Naive B cell (primary cell): ENCODE data around the gene CRY2. TPM values are rescaled to one million over a fixed set of nuclear protein-coding genes. Genes with fewer than 3 reads are reported as not detected.

Source experiments
- ATAC-seq, 2 donors: fragments of 150-1000 bp; cut with Tn5 transposase; 2 replicates each; pipeline ENCODE4 v1.10.0; 2021; ENCODE audit warnings: low read depth in 2 of 2, mild to moderate bottlenecking in 2 of 2, moderate library complexity in 2 of 2
- DNase-seq: peaks from one replicate; pipeline ENCODE4 v3.0.0; 2022
- H3K27ac Mint-ChIP-seq, 6 donors: one replicate each; pipeline ENCODE4 v1.8.0; 2020 to 2022; ENCODE audit warnings: mild to moderate bottlenecking in 6 of 6, mixed read lengths in 6 of 6, moderate library complexity in 5 of 6, inconsistent platforms in 2 of 6
- H3K27me3 Mint-ChIP-seq, 3 donors: one replicate each; pipeline ENCODE4 v1.8.0; 2021 to 2022; ENCODE audit warnings: mixed read lengths in 3 of 3, mild to moderate bottlenecking in 1 of 3
- H3K36me3 Mint-ChIP-seq, 2 donors: one replicate each; pipeline ENCODE4 v1.8.0; 2020 to 2022; ENCODE audit warnings: mixed read lengths in 2 of 2, inconsistent platforms in 1 of 2, mild to moderate bottlenecking in 1 of 2
- H3K4me1 Mint-ChIP-seq, 3 donors: one replicate each; pipeline ENCODE4 v1.8.0; 2020 to 2022; ENCODE audit warnings: mixed read lengths in 3 of 3, inconsistent platforms in 1 of 3, mild to moderate bottlenecking in 1 of 3, moderate library complexity in 1 of 3
- H3K4me3 Mint-ChIP-seq, 8 donors: one replicate each; pipeline ENCODE4 v1.8.0; 2020 to 2022; ENCODE audit warnings: mild to moderate bottlenecking in 8 of 8, mixed read lengths in 8 of 8, moderate library complexity in 8 of 8, inconsistent platforms in 2 of 8
- H3K9me3 Mint-ChIP-seq, 7 donors: one replicate each; pipeline ENCODE4 v1.8.0; 2020 to 2022; ENCODE audit warnings: mixed read lengths in 7 of 7, mild to moderate bottlenecking in 5 of 7, inconsistent platforms in 2 of 7, moderate library complexity in 1 of 7
- polyA plus RNA-seq, 6 donors: library from polyadenylated mRNA; unstranded; fragments of 300-500 nt; fragmentation: Illumina TruSeq; gene quantifications; one replicate each; pipeline ENCODE4 v1.2.3, GENCODE V29; 2021; ENCODE audit warnings: low read depth in 6 of 6

CRY2 gene
- polyA plus RNA-seq, 6 donors from 2014 or later: 10.0 to 34.2 (median 26.7) TPM

- no peaks in the 10 kb centered on the region for H3K27me3 Mint-ChIP-seq
- no peak for DNase-seq
- peaks cover 17 to 46% of the 10 kb centered on the region in 2 donors for H3K36me3 Mint-ChIP-seq
- peak overlapping the region in 2 of 6 donors; percentile 21 to 88 for H3K27ac Mint-ChIP-seq
- H3K4me1 Mint-ChIP-seq: peaks cover 1 to 11% (median 9%) of the 10 kb centered on the region in 3 donors
- no peaks in the 10 kb centered on the region for H3K9me3 Mint-ChIP-seq
- ATAC-seq: no peak
- H3K4me3 Mint-ChIP-seq: no peak overlapping the region
Observed at GRCh38 chr11:45858751-45859398, 11.6 kb downstream of the CRY2 start.

GRCh38 chr11:45859661-45860140 is 12.4 kb downstream of the CRY2 start:
- no peak for ATAC-seq
- DNase-seq: no peak
- Mint-ChIP-seq H3K9me3 (no peaks in the 10 kb centered on the region), H3K27ac (peak overlapping the region in 1 of 6 donors; percentile 38), H3K27me3 (no peaks in the 10 kb centered on the region), H3K36me3 (peaks cover 17 to 46% of the 10 kb centered on the region in 2 donors), H3K4me1 (peaks cover 0 to 8% (median 3%) of the 10 kb centered on the region in 3 donors), H3K4me3 (no peak overlapping the region)

- Mint-ChIP-seq H3K4me3 (no peak overlapping the region), H3K4me1 (peaks cover 0 to 8% (median 0%) of the 10 kb centered on the region in 3 donors), H3K9me3 (no peaks in the 10 kb centered on the region), H3K36me3 (peaks cover 20 to 46% of the 10 kb centered on the region in 2 donors), H3K27ac (no peak overlapping the region), H3K27me3 (no peaks in the 10 kb centered on the region)
- ATAC-seq (no peak), DNase-seq (no peak)
Observed at GRCh38 chr11:45860348-45860747, 13.1 kb downstream of the CRY2 start.

GRCh38 chr11:45860764-45861510 is 13.7 kb downstream of the CRY2 start:
- H3K36me3 Mint-ChIP-seq: peaks cover 26 to 40% of the 10 kb centered on the region in 2 donors
- H3K27ac Mint-ChIP-seq: peak overlapping the region in 2 of 6 donors; percentile 39 to 47
- H3K4me3 Mint-ChIP-seq: no peak overlapping the region
- DNase-seq: no peak
- H3K27me3 Mint-ChIP-seq: no peaks in the 10 kb centered on the region
- peaks cover 0 to 8% (median 0%) of the 10 kb centered on the region in 3 donors for H3K4me1 Mint-ChIP-seq
- H3K9me3 Mint-ChIP-seq: no peaks in the 10 kb centered on the region
- ATAC-seq: no peak

GRCh38 chr11:45864041-45864440 is 16.8 kb downstream of the CRY2 start:
- Mint-ChIP-seq H3K9me3 (no peaks in the 10 kb centered on the region), H3K4me1 (peaks cover 0 to 3% (median 3%) of the 10 kb centered on the region in 3 donors), H3K27ac (no peak overlapping the region), H3K4me3 (no peak overlapping the region), H3K36me3 (peaks cover 40 to 43% of the 10 kb centered on the region in 2 donors), H3K27me3 (no peaks in the 10 kb centered on the region)
- ATAC-seq: no peak
- DNase-seq: no peak

GRCh38 chr11:45869551-45869950 is 22.3 kb downstream of the CRY2 start:
- no peak overlapping the region for H3K4me3 Mint-ChIP-seq
- H3K27me3 Mint-ChIP-seq: no peaks in the 10 kb centered on the region
- H3K27ac Mint-ChIP-seq: no peak overlapping the region
- peaks cover 3 to 7% (median 5%) of the 10 kb centered on the region in 3 donors for H3K4me1 Mint-ChIP-seq
- DNase-seq (no peak), ATAC-seq (no peak)
- peaks cover 38 to 57% of the 10 kb centered on the region in 2 donors for H3K36me3 Mint-ChIP-seq
- H3K9me3 Mint-ChIP-seq: no peaks in the 10 kb centered on the region

GRCh38 chr11:45870706-45871105 is 23.4 kb downstream of the CRY2 start:
- Mint-ChIP-seq H3K4me1 (peaks cover 3 to 11% (median 5%) of the 10 kb centered on the region in 3 donors), H3K27ac (no peak overlapping the region), H3K4me3 (no peak overlapping the region), H3K36me3 (peaks cover 43 to 59% of the 10 kb centered on the region in 2 donors), H3K27me3 (no peaks in the 10 kb centered on the region), H3K9me3 (no peaks in the 10 kb centered on the region)
- ATAC-seq (no peak), DNase-seq (no peak)

GRCh38 chr11:45871638-45872037 is 24.4 kb downstream of the CRY2 start:
- ATAC-seq (no peak), DNase-seq (no peak)
- Mint-ChIP-seq H3K36me3 (peaks cover 41 to 52% of the 10 kb centered on the region in 2 donors), H3K4me3 (peak overlapping the region in 1 of 8 donors; percentile 41), H3K27me3 (no peaks in the 10 kb centered on the region), H3K4me1 (peaks cover 3 to 11% (median 5%) of the 10 kb centered on the region in 3 donors), H3K27ac (peak overlapping the region in 1 of 6 donors; percentile 51), H3K9me3 (no peaks in the 10 kb centered on the region)

GRCh38 chr11:45872651-45873356 is 25.5 kb downstream of the CRY2 start:
- Mint-ChIP-seq H3K27ac (no peak overlapping the region), H3K27me3 (no peaks in the 10 kb centered on the region), H3K36me3 (peaks cover 43 to 47% of the 10 kb centered on the region in 2 donors), H3K9me3 (no peaks in the 10 kb centered on the region), H3K4me1 (peaks cover 0 to 10% (median 5%) of the 10 kb centered on the region in 3 donors), H3K4me3 (no peak overlapping the region)
- ATAC-seq (peak; percentile 76 to 86), DNase-seq (peak; percentile 44)

- no peak for ATAC-seq
- H3K36me3 Mint-ChIP-seq: peaks cover 44 to 53% of the 10 kb centered on the region in 2 donors
- peak overlapping the region in 1 of 6 donors; percentile 85 for H3K27ac Mint-ChIP-seq
- no peak overlapping the region for H3K4me3 Mint-ChIP-seq
- DNase-seq: no peak
- H3K9me3 Mint-ChIP-seq: no peaks in the 10 kb centered on the region
- H3K4me1 Mint-ChIP-seq: peaks cover 0 to 5% (median 4%) of the 10 kb centered on the region in 3 donors
- H3K27me3 Mint-ChIP-seq: no peaks in the 10 kb centered on the region
Observed at GRCh38 chr11:45876401-45876800, 29.1 kb downstream of the CRY2 start.

GRCh38 chr11:45877221-45877620 is 29.9 kb downstream of the CRY2 start:
- H3K4me3 Mint-ChIP-seq: no peak overlapping the region
- H3K36me3 Mint-ChIP-seq: peaks cover 42 to 52% of the 10 kb centered on the region in 2 donors
- H3K27me3 Mint-ChIP-seq: no peaks in the 10 kb centered on the region
- DNase-seq (no peak), ATAC-seq (no peak)
- no peaks in the 10 kb centered on the region for H3K9me3 Mint-ChIP-seq
- peaks cover 0 to 5% (median 4%) of the 10 kb centered on the region in 3 donors for H3K4me1 Mint-ChIP-seq
- H3K27ac Mint-ChIP-seq: peak overlapping the region in 2 of 6 donors; percentile 70 to 85

- no peaks in the 10 kb centered on the region for H3K27me3 Mint-ChIP-seq
- H3K36me3 Mint-ChIP-seq: peaks cover 42 to 52% of the 10 kb centered on the region in 2 donors
- ATAC-seq (no peak), DNase-seq (no peak)
- H3K4me3 Mint-ChIP-seq: no peak overlapping the region
- peaks cover 0 to 4% (median 4%) of the 10 kb centered on the region in 3 donors for H3K4me1 Mint-ChIP-seq
- H3K27ac Mint-ChIP-seq: no peak overlapping the region
- peaks cover 0 to 1% (median 0%) of the 10 kb centered on the region in 7 donors for H3K9me3 Mint-ChIP-seq
Observed at GRCh38 chr11:45877845-45878244, 30.6 kb downstream of the CRY2 start.
